ENCODE measurements around the gene SDR39U1.
A peak's percentile ranks its signal among the peaks of the same experiment; 100 is the strongest.

SDR39U1 gene

GRCh38 chr14:24408764-24409163 is 33.8 kb downstream of the SDR39U1 start:
- DNase-seq: no peak

GRCh38 chr14:24407608-24408325 is 34.8 kb downstream of the SDR39U1 start:
- no peak for DNase-seq

GRCh38 chr14:24406416-24406815 is 36.2 kb downstream of the SDR39U1 start:
- no peak for DNase-seq

GRCh38 chr14:24404814-24405213 is 37.8 kb downstream of the SDR39U1 start:
- no peak for DNase-seq

- DNase-seq: no peak
These were observed 39.1 kb downstream of the SDR39U1 start for GRCh38 chr14:24403294-24403998.

- no peak for DNase-seq
These were observed 40.5 kb downstream of the SDR39U1 start for GRCh38 chr14:24401810-24402702.

- DNase-seq: no peak
These were observed 42.4 kb downstream of the SDR39U1 start for GRCh38 chr14:24399999-24400718.

- DNase-seq: no peak
These were observed 43.1 kb downstream of the SDR39U1 start for GRCh38 chr14:24399447-24399822.

- DNase-seq: peak; percentile 77
These were observed 43.7 kb downstream of the SDR39U1 start, which contains the start of gene NYNRIN for GRCh38 chr14:24398653-24399446. TSS of gene NYNRIN (plus strand) at chr14:24399003. CDS start at chr14:24399247, 244 bp downstream.

GRCh38 chr14:24398293-24398652 is 44.3 kb downstream of the SDR39U1 start:
- DNase-seq: peak; percentile 40

GRCh38 chr14:24397639-24398292 is 44.8 kb downstream of the SDR39U1 start:
- DNase-seq: no peak

- peak; percentile 92 for DNase-seq
These were observed 46.7 kb downstream of the SDR39U1 start for GRCh38 chr14:24395609-24396582.

- peak; percentile 25 for DNase-seq
These were observed 48.3 kb downstream of the SDR39U1 start for GRCh38 chr14:24394275-24394674.

GRCh38 chr14:24392325-24393091 is 50.1 kb downstream of the SDR39U1 start:
- no peak for DNase-seq

GRCh38 chr14:24390701-24391468 is 51.7 kb downstream of the SDR39U1 start:
- peak; percentile 77 for DNase-seq

Data from GDM1 (cell line).